DOHH2 (cell line): ENCODE measurements around the gene SPON1.

Experiments used
- H3F3A ChIP-seq: fragments of 200-600 bp; sonication (generic), shearing (Covaris generic); 2 replicates; pipeline ENCODE4 v1.6.0; 2016; ENCODE audit warnings: antibody characterized with exemption, mild to moderate bottlenecking; ENCODE audit not compliant: control insufficient read depth, insufficient read depth
- H3K27ac ChIP-seq: fragments of 200-600 bp; sonication (generic); 2 replicates; pipeline ENCODE4 v1.5.1; 2014; ENCODE audit warnings: low read depth, mild to moderate bottlenecking, low read length, moderate library complexity
- H3K27me3 ChIP-seq: fragments of 200-600 bp; sonication (generic); 2 replicates; pipeline ENCODE4 v1.6.1; 2014; ENCODE audit warnings: mild to moderate bottlenecking, low read length, mixed read lengths; ENCODE audit not compliant: control insufficient read depth
- H3K36me3 ChIP-seq: fragments of 200-600 bp; sonication (generic); 2 replicates; pipeline ENCODE4 v1.6.1; 2014; ENCODE audit warnings: mild to moderate bottlenecking, low read length, moderate library complexity, mixed read lengths; ENCODE audit not compliant: control insufficient read depth
- H3K4me1 ChIP-seq: fragments of 200-600 bp; sonication (generic); 2 replicates; pipeline ENCODE4 v1.6.1; 2014; ENCODE audit warnings: mild to moderate bottlenecking, low read length, mixed read lengths; ENCODE audit not compliant: control insufficient read depth
- H3K4me2 ChIP-seq: fragments of 200-600 bp; sonication (generic); 2 replicates; pipeline ENCODE4 v1.6.0; 2014; ENCODE audit warnings: mild to moderate bottlenecking, low read length, moderate library complexity
- H3K4me3 ChIP-seq: fragments of 200-600 bp; sonication (generic); 2 replicates; pipeline ENCODE4 v1.5.1; 2014; ENCODE audit warnings: mild to moderate bottlenecking, low read length, mixed read lengths
- H3K79me2 ChIP-seq: fragments of 200-600 bp; sonication (generic); 2 replicates; pipeline ENCODE4 v1.6.1; 2014; ENCODE audit warnings: mild to moderate bottlenecking, low read length, mixed read lengths; ENCODE audit not compliant: control insufficient read depth
- H3K9me2 ChIP-seq: fragments of 200-600 bp; sonication (generic); replicated peaks from 2 replicates; pipeline ENCODE4 v1.6.1; 2014; ENCODE audit warnings: mild to moderate bottlenecking, low read length, mixed read lengths; ENCODE audit not compliant: control insufficient read depth
- H3K9me3 ChIP-seq: fragments of 200-600 bp; sonication (generic); 2 replicates; pipeline ENCODE4 v1.6.1; 2014; ENCODE audit warnings: antibody characterized with exemption, low read length, mixed read lengths; ENCODE audit not compliant: control insufficient read depth, insufficient read depth
- H4K20me1 ChIP-seq: fragments of 200-600 bp; sonication (generic); 2 replicates; pipeline ENCODE4 v1.6.0; 2014; ENCODE audit warnings: low read depth, mild to moderate bottlenecking, antibody characterized with exemption, low read length, moderate library complexity; ENCODE audit not compliant: control insufficient read depth, insufficient read depth
- CTCF ChIP-seq: fragments of 200-600 bp; sonication (generic); IDR thresholded peaks from one replicate; pipeline ENCODE4 v1.5.1; 2014; ENCODE audit warnings: antibody characterized with exemption, mild to moderate bottlenecking, low read depth, low read length; ENCODE audit not compliant: poor library complexity, severe bottlenecking
- EZH2phosphoT487 ChIP-seq: fragments of 200-600 bp; sonication (generic); IDR thresholded peaks from 2 replicates; pipeline ENCODE4 v1.6.1; 2017; ENCODE audit warnings: borderline replicate concordance, mild to moderate bottlenecking, antibody characterized with exemption, low read length, moderate library complexity, mixed read lengths

SPON1 gene

GRCh38 chr11:14242187-14242586, 279.7 kb downstream of the SPON1 start:
- H4K20me1 ChIP-seq: no peaks in the 10 kb centered on the region
- no peaks in the 10 kb centered on the region for H3K9me3 ChIP-seq
- H3K79me2 ChIP-seq: no peaks in the 10 kb centered on the region
- no peaks in the 10 kb centered on the region for H3F3A ChIP-seq
- no peak overlapping the region for H3K27ac ChIP-seq
- no peak overlapping the region for H3K4me2 ChIP-seq
- TF ChIP-seq EZH2phosphoT487: no peak
- TF ChIP-seq CTCF: no peak
- H3K9me2 ChIP-seq: no peaks in the 10 kb centered on the region
- no peaks in the 10 kb centered on the region for H3K36me3 ChIP-seq
- H3K4me1 ChIP-seq: peaks cover 6% of the 10 kb centered on the region
- H3K27me3 ChIP-seq: peaks cover 10% of the 10 kb centered on the region; the same call in 1 of the 2 replicates
- no peak overlapping the region for H3K4me3 ChIP-seq

- Histone ChIP-seq H3K4me3 (no peak overlapping the region), H3F3A (no peaks in the 10 kb centered on the region), H3K4me1 (peaks cover under 1% of the 10 kb centered on the region), H3K9me3 (no peaks in the 10 kb centered on the region), H3K79me2 (no peaks in the 10 kb centered on the region), H4K20me1 (no peaks in the 10 kb centered on the region), H3K9me2 (no peaks in the 10 kb centered on the region), H3K27me3 (peaks cover 12% of the 10 kb centered on the region; the same call in 1 of the 2 replicates), H3K36me3 (no peaks in the 10 kb centered on the region), H3K27ac (no peak overlapping the region), H3K4me2 (no peak overlapping the region)
- no peak for TF ChIP-seq EZH2phosphoT487
- no peak for TF ChIP-seq CTCF
These were observed 280.2 kb downstream of the SPON1 start for GRCh38 chr11:14242733-14243132.

GRCh38 chr11:14244926-14245325, 282.4 kb downstream of the SPON1 start:
- TF ChIP-seq CTCF (no peak), EZH2phosphoT487 (no peak)
- Histone ChIP-seq H3F3A (no peaks in the 10 kb centered on the region), H3K9me3 (no peaks in the 10 kb centered on the region), H3K27ac (no peak overlapping the region), H3K79me2 (no peaks in the 10 kb centered on the region), H3K27me3 (peaks cover 17% of the 10 kb centered on the region; the same call in 1 of the 2 replicates), H3K4me1 (no peaks in the 10 kb centered on the region), H3K4me3 (no peak overlapping the region), H3K4me2 (no peak overlapping the region), H3K9me2 (no peaks in the 10 kb centered on the region), H3K36me3 (no peaks in the 10 kb centered on the region), H4K20me1 (no peaks in the 10 kb centered on the region)
